GM21717 (cell line): ENCODE data around the gene FOXN3.

Experiments used
- ATAC-seq: cut with Tn5 transposase; IDR thresholded peaks from one replicate; pipeline ENCODE4 v1.9.1; 2021; ENCODE audit warnings: mild to moderate bottlenecking, moderate library complexity; ENCODE audit not compliant: unreplicated experiment

The FOXN3 gene

DNA sequence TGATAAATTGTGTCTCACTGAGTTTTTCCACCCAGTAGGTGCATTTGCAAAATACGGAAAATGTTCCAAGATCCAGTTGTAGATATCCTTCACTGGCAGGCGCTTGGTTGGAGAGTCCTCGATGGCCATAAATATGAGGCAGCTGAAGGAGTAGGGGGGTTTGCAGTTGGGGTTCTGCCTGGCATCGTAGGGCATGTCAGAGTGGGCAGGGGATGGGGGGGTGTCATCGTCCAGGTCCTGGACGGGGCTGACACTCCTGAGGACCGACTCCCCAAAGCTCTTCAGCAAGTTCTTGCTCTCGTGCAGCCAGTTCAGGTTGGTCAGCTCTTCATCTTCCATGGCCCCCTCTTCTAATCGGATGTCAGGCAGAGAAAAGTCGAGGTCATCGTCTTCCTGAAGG lies 5.1 kb downstream of the FOXN3 start:
- ATAC-seq: no peak

DNA sequence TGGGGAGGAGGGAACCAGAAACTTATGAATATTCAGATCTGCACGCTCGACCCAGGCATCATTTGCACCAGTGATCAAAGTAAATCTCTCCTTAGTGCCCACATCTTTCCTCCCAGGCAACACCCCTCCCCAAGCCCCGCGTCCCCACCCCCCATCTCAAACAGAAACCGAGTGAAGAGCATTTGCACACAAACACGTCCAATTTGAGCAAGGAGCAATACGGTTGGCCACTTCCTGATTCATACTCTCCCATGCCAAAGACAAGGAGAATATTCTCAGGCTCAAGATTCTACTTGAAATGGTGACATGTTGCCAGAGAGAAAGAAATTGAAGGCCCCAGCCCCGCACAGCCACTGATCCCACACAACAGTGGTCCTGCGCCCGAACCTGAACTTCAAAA lies 7.1 kb downstream of the FOXN3 start:
- ATAC-seq: no peak

DNA sequence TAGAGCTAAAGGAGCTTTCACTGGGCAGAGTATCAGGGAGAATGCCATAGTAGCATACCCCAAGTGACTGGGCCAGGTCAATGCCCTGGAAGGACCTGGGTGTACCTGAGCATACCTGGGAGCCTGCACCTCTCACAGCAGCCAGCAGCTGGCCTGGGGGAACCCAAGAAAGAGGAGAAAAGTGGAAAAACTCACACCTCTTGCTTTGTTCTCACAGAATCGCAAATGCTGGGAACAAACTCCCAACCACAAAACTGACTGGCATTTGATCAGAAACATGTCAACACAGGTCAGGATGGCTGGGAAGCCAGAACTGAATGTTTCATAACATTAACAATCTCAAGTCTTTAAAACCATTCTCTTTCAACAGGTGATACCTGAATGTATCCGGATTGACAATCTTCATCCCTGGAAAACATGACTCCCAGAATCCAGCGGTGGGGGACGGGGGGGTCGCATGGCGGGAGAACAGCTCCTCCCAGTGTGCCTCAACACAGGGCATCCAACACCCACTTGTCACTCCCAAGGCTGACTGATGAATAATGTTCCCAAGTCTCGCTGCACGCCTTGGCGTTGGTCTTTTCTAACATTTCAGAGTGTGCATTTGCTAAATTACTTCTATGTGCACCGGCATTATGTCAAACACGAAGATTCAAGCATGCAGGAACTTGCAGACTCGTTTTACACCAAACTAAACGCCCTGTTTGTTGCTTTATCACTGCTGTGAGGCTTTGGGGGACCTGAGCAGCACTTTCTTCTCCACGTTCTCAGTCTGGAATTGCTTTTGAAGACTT lies 7.9 kb downstream of the FOXN3 start:
- ATAC-seq: no peak

DNA sequence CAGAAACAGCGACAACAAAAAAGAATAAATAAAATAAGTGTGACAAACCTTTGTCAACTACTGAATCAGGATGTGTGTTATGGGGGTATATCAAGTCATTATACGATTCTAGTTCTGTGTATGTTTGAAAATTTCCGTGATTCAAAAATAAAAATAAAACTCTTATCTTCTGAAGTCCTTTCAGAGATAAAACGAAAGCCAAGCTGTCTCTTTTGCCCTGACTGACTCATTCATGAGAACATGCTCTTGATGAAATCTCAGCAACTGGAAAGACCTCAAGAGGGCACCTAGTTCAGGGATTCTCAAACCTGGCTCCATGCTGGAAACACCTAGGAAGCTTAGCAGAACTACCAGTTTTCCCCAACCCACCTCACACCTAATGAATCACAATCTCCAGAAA lies 9.2 kb downstream of the FOXN3 start:
- no peak for ATAC-seq

DNA sequence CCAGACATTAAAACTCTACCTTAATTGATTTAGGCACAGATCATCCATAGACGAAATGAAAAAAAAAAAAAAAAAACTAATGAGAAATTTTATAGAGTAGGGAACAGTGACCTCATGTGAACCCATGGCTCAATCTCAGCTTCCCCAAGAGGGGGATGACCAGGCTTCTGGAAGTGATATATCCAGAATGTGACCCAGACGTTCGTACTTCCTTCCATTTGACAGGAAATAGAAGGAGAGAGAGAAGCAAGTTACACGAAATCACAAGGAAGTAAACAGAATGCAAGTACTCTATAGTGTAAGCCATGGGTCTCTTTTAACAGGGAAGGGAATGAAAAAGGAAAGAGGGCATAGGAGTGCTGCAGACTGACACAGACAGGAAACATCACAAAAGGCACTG lies 10.1 kb downstream of the FOXN3 start:
- ATAC-seq: no peak

DNA sequence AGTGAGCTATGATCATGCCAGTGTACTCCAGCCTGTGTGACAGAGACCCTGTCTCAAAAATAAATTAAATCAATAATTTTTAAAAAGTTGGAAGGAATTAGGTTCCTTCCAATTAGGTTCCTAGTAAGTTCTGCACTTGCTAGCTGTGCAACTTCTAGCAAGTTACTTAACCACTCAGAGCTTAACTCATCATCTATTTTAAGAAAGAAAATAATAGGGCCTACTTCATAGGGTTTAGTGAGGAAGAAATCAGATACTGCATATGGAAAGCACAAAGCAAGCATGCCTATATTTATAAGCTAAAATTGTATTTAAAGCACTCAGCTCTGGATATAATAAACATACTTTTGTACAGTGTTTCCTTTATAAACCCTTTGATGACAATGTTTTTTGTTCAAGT lies 10.7 kb downstream of the FOXN3 start:
- no peak for ATAC-seq

DNA sequence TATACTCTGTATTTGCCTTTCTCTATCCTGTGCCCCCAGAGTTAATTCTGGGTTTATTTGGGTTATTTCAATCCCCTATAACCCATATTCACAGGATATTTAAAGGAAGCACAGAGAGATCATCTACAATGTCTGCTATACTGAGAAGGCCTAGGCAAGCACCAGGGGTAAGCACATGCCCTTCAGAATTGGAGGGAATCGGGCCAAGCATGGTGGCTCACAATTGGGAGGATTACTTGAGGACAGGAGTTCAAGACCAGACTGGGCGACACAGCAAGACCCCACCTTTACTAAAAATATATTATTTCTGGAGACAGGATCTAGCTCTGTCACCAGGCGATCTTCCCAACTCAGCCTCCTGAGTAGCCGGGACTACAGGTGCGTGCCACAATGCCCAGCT lies 11.3 kb downstream of the FOXN3 start:
- ATAC-seq: no peak

DNA sequence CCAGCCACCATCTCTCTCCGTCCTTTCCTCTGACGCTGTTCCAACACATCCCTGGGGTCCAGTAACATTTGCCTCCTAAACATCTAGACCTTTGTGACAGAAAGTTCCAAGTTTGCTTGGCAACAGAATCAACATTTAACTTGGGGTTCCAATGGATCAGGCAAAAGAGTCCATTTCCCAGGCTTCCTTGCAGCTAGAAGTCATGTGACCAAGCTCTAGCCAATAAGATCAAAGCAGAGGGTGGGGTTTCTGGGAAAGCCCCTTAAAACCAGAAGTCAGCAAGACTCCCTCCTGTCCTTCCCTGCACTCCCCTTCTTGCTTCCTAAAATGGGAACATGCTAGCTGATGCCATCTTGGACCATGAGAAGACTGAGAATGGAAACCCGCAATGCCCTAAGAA lies 14.7 kb downstream of the FOXN3 start:
- no peak for ATAC-seq

DNA sequence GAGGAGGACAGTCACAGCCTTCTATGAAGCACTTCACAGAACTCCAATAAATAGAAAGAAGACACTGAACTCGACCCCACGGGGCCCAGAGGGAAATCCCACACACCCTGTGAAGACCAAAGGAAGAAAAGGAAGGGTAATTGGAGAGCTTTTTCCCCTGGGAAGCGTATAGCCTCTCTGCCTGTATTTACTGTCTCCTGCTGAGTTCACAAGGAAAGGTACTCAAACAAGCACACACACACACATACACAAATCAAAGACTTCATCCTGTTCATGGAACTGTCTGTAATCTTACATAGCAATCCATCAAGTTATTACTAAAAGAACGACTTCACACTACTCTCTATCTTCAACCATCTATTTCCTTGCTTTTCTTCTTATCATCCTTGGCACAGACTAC lies 15.3 kb downstream of the FOXN3 start:
- ATAC-seq: no peak

DNA sequence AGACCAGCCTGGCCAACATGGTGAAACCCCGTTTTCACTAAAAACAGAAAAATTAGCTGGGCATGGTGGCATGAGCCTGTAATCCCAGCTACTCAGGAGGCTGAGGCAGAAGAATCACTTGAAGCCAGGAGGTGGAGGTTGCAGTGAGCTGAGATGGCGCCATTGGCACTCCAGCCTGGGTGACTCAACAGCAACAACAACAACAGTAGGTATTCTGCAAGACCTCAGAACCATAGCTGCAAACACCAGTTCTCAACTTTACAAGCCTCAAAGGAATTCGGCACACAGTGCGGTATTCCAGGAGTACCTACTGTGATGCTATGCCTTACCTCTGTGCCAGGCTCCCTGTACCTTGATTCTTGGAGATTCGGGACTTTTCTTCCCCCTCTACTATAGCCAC lies 15.8 kb downstream of the FOXN3 start:
- ATAC-seq: no peak

DNA sequence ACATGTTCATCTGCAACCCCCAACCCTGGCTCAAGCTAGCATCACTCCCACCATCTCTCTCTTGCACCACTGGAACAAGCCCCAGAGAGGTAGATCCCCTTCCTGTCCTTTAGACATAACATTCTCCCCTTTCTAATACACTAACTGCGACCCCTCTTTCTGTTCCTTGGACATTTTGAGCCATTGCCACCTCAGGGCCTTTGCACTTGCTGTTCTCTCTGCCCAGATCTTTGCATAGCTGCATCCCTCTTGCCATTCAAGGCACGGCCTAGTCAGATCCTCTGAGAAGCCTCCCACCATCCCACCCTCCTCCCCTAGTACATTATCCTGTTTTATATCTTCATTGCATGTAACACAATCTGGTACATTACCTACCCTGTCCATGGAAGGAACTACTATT lies 16.5 kb downstream of the FOXN3 start:
- no peak for ATAC-seq

DNA sequence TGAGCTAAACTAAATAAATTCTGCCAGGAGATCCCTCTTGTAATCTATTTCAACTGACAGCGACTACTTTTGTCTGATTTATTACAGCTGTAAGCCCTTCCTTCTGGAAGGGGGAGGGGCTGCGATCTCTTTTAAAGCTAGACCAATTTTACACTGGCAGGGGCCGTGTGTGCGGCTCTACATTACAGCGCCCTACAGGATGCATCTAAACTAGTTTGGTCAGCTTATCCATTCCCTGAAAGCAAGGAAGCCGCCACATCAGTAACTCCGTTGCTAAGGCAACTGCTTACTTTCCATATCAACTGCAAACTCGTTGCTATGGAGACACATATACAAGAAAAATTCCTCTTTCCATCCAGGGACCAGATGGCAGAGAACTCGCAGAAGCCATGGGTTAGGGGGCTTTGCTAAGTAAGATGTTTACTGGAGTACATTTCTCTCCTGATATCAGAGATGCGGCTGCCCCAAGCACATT lies 17.4 kb downstream of the FOXN3 start:
- no peak for ATAC-seq

DNA sequence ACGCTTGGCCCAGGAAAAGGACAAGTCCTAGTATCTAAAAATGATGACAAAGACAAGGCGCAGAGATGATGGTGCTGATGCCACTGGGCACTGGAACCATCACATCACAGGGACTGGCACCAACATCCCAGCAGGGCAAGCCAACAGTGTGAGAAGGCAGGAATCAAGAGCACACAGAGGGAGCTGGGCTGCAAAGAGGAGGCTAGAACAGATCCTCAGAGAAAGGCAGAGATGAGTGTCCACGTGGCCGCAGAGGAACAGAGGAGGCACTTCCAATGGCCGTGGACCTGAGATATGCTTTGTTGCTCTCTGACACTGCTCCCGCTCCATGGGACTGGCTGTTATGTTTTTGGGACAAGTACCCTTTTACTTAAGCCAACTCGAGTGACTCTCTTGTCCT lies 17.9 kb downstream of the FOXN3 start:
- ATAC-seq: no peak

DNA sequence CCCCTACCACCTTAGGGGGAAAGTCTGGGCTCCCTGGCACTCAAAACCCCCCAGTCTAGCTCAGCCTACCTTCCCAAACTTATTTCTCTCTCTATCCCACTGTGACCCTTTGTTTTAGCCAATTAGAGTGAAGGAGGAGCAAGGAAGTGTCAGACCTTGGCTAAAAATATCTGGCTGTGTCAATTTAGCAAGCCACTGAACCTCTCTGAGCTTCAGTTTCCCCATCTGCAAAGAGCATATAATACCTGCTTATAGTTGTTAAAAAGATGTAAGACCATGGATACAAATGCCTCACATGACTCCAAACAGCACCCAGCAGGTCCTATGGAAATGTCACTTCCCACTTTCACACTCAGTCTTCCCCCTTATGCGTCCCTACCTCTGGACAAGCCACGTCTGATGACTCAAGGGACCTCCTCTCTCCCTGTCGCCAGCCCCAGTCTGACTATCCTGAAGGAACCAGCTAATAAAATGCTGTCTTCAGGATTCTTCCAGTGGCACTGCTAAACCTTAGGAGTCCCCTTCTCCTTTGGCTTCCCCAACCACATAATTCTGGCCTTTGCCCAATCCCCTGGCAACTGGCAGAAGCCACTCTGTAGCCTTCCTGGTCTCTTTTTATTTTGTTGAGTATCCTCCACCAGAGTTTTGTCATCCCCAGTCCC lies 19.3 kb downstream of the FOXN3 start:
- no peak for ATAC-seq

DNA sequence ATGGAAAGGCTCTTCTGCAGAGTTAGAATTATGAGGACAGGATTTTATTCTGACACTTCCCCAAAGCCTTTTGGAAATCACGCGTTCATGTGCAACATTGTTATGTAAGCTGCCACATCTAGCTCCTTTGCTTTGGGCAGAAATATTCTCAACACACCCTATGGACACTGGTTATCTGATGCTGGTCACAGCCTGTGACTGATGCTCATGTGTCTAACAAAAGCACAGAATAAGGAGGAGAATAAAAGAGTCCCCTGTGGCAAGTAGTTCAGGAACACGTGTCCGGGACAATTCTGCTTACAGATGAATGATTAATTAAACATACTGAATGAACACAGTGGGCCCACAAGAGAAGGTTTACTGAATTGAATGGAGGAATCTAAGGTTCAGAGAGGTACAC lies 22.1 kb downstream of the FOXN3 start:
- ATAC-seq: no peak

DNA sequence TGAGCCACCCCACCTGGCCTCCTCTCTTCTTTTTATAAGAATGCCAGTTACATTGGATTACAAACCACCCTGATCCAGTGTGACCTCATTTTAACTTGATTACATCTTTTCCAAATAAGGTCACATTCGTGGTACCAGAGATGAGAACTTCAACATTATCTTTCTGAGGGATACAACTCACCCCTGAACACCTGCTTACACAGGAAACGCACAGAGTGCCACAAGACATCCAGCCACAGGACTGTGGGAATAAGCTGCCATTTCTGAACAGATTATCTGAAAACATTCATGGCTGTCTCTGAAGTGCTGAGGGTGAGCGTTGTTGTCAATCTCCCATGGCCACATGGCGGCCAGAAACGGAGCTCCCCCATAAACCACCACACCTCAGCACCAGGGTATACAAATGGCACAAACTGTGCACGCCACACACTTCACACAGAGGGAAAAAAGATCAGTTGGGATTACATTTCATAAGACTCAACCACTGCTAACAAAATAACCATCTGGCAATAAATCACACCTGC lies 23.7 kb downstream of the FOXN3 start:
- no peak for ATAC-seq

DNA sequence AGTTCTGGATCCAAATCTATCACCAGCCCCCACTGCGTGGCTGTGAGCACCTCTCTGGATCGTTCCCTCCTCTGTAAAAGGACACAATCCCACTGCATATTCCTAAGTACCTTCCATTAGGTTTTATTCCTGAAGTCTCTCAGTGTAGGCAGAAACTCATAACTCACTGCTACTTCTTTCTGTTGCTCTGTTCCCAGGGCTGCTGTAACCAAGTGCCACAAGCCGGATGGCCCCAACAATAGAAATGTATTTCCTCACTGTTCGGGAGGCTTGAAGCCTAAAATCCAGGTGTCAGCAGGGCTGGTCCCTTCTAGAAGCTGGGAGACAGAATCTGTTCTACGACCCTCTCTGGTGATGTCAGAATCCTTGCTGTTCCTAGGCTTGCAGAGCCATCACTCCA lies 24.9 kb downstream of the FOXN3 start:
- no peak for ATAC-seq

DNA sequence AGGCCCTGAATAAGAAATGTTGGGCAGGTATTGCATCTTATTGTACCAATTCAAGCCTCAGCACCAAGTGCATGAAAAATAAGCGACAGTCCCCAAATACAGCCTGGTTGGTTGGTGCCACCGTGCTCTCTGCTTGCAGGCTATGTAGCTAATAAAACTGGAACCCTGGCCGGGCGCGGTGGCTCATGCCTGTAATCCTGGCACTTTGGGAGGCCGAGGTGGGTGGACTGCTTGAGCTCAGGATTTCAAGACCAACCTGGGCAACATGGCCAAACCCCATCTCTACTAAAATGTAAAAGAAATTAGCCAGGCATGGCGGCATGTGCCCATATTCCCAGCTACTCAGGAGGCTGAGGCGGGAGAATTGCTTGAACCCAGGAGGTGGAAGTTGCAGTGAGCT lies 25.5 kb downstream of the FOXN3 start:
- no peak for ATAC-seq

DNA sequence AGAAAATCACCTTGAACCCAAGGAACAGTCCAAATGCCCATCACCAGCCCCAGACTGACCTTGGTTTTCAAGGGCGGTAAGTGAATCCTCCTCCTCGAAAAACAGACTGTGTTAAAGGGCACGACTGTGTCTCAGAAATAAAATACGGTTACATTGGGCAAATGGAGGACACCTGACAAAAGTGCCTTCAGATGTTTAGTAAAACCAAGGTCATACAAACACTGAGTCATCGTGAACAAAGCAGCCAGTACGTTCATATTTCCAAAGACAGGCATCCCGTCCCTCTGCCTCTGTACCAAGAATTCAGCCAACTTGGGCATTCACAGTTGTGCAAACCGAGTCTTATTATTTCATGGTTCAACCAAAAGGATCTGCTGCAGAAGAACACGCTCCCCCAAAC lies 25.9 kb downstream of the FOXN3 start:
- ATAC-seq: no peak

DNA sequence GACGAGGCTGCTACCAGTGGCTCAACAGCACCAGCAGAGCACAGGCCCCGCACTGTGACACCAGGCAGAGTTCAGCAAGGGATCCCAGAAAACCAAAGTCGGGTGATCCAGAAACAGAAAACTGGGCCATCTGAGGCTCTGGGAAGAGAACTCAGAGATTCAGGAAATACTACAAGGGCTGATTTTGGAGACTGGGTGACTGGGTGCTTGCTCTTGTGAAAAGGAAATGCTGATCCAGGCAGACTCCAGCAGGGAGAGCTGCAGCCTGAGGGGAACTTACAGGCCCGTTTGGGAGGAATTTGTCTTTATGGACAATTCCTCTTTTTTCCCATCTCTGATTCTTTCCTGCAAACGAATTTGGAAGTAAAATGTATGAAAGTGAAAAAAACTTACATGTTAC lies 28.2 kb downstream of the FOXN3 start:
- no peak for ATAC-seq

DNA sequence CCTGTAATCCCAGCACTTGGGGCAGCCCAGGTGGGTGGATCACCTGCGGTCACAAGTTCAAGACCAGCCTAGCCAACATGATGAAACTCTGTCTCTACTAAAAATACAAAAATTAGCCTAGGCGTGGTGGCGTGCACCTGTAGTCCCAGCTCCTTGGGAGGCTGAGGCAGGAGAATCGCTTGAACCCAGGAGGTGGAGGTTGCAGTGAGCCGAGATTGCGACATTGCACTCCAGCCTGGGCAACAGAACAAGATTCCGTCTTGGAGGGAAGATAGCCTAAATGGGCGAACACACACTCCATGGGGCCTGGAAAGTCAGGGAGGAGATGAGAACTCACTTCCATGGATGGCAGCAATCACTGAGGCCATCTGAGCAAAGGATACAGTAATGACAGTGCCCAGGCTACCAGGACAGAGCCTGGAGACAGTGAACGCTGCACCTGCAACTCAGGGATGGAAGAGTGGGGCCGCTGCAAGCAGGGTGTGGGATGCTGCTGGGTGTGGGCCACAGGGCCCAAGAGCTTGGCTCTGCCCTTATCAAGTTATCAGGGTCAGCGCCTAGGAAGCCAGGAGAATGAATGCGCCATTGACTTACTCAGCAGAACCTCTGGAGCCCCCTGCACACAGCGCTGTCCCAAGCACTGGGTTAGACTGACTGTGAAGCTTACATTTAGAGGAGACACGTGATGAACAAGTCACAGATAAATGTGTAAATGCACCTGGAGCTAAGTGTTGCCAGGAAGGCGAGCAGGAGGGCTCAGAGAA lies 28.9 kb downstream of the FOXN3 start:
- ATAC-seq: no peak
